GM18861 (cell line): ENCODE data around the gene THAP7.
"Not testable (repeated sequence)": the region's sequence is repeated elsewhere in the genome, so short reads cannot be mapped to it uniquely, and the experiment has no call there.

Experiments
- ATAC-seq: cut with Tn5 transposase; IDR thresholded peaks from one replicate; pipeline ENCODE4 v1.9.1; 2021; ENCODE audit not compliant: unreplicated experiment

Gene THAP7

GRCh38 chr22:21001601-21002325 is at the start of gene THAP7:
Gene THAP7, minus strand, starts transcription at chr22:21002118. Its CDS starts 207 bp downstream, at chr22:21001911.
- peak; percentile 64 for ATAC-seq

GRCh38 chr22:21051145-21051830 is 49.4 kb upstream of the THAP7 start:
- no peak for ATAC-seq

GRCh38 chr22:21048965-21049364 is 47.0 kb upstream of the THAP7 start:
- not testable (repeated sequence) for ATAC-seq

- ATAC-seq = not testable (repeated sequence)
These were observed 46.5 kb upstream of the THAP7 start for GRCh38 chr22:21048448-21048847.

- no peak for ATAC-seq
These were observed 45.8 kb upstream of the THAP7 start for GRCh38 chr22:21047730-21048129.

GRCh38 chr22:21047035-21047661 is 45.2 kb upstream of the THAP7 start:
- ATAC-seq = no peak

- no peak for ATAC-seq
These were observed 43.8 kb upstream of the THAP7 start, which contains the start of gene LRRC74B for GRCh38 chr22:21045585-21046294. Gene LRRC74B, plus strand, starts transcription at chr22:21045946. Its CDS starts 41 bp downstream, at chr22:21045987.

GRCh38 chr22:21044931-21045584 is 43.1 kb upstream of the THAP7 start:
- ATAC-seq = no peak

GRCh38 chr22:21043860-21044535 is 42.1 kb upstream of the THAP7 start:
- ATAC-seq = no peak

- ATAC-seq = no peak
These were observed 41.3 kb upstream of the THAP7 start for GRCh38 chr22:21042978-21043859.

- no peak for ATAC-seq
These were observed 40.0 kb upstream of the THAP7 start for GRCh38 chr22:21041937-21042336.

GRCh38 chr22:21039158-21039557 is 37.2 kb upstream of the THAP7 start:
- ATAC-seq = not testable (repeated sequence)

GRCh38 chr22:21038405-21038804 is 36.5 kb upstream of the THAP7 start:
- ATAC-seq = no peak

GRCh38 chr22:21034989-21035388 is 33.1 kb upstream of the THAP7 start:
- no peak for ATAC-seq

GRCh38 chr22:21033895-21034294 is 32.0 kb upstream of the THAP7 start:
- no peak for ATAC-seq

- no peak for ATAC-seq
These were observed 31.2 kb upstream of the THAP7 start for GRCh38 chr22:21032868-21033688.

GRCh38 chr22:21032037-21032867 is 30.3 kb upstream of the THAP7 start, which contains the start of gene SLC7A4:
Gene SLC7A4, minus strand, starts transcription at chr22:21032561. Its CDS starts 749 bp downstream, at chr22:21031812.
- ATAC-seq = no peak
